Hepatocyte (in vitro differentiated cells): ENCODE results near the gene DSE. TPM values are rescaled to one million over a fixed set of nuclear protein-coding genes. Genes with fewer than 3 reads are reported as not detected.

Experiments
- DNase-seq: peaks from one replicate; pipeline ENCODE4 v3.0.0-alpha.2; 2016; ENCODE audit warnings: low spot score
- H2AFZ ChIP-seq: fragments of 200-600 bp; sonication (generic); 2 replicates; pipeline ENCODE4 v1.6.0; 2016; ENCODE audit warnings: antibody characterized with exemption, mild to moderate bottlenecking
- H3K27ac ChIP-seq: fragments of 200-600 bp; sonication (generic); 2 replicates; pipeline ENCODE4 v1.5.1; 2016; ENCODE audit warnings: mild to moderate bottlenecking
- H3K27me3 ChIP-seq: fragments of 200-600 bp; sonication (generic); 2 replicates; pipeline ENCODE4 v1.6.1; 2016
- H3K36me3 ChIP-seq: fragments of 200-600 bp; sonication (generic); replicated peaks from 2 replicates; pipeline ENCODE4 v1.5.1; 2016; ENCODE audit warnings: low read depth; ENCODE audit not compliant: insufficient read depth
- H3K4me1 ChIP-seq: fragments of 200-600 bp; sonication (generic); 2 replicates; pipeline ENCODE4 v1.5.1; 2016; ENCODE audit warnings: mild to moderate bottlenecking, moderate library complexity; ENCODE audit not compliant: insufficient read depth
- H3K4me2 ChIP-seq: fragments of 200-600 bp; sonication (generic); 2 replicates; pipeline ENCODE4 v1.6.0; 2016
- H3K4me3 ChIP-seq: fragments of 200-600 bp; sonication (generic); 2 replicates; pipeline ENCODE4 v1.5.1; 2016; ENCODE audit warnings: mild to moderate bottlenecking
- H3K79me2 ChIP-seq: fragments of 200-600 bp; sonication (generic); 2 replicates; pipeline ENCODE4 v1.6.0; 2017; ENCODE audit warnings: mild to moderate bottlenecking
- H3K9me2 ChIP-seq: fragments of 200-600 bp; sonication (generic); replicated peaks from 2 replicates; pipeline ENCODE4 v1.6.0; 2017; ENCODE audit warnings: mild to moderate bottlenecking; ENCODE audit not compliant: insufficient read depth
- H3K9me3 ChIP-seq: fragments of 200-600 bp; sonication (generic); 2 replicates; pipeline ENCODE4 v1.5.1; 2016; ENCODE audit warnings: low read depth, mild to moderate bottlenecking
- H4K20me1 ChIP-seq: fragments of 200-600 bp; sonication (generic); 2 replicates; pipeline ENCODE4 v1.6.0; 2016; ENCODE audit warnings: mild to moderate bottlenecking; ENCODE audit not compliant: insufficient read depth, poor library complexity, severe bottlenecking
- CTCF ChIP-seq: fragments of 200-600 bp; sonication (generic); IDR thresholded peaks from 2 replicates; pipeline ENCODE4 v1.5.1; 2016; ENCODE audit warnings: antibody characterized with exemption, mild to moderate bottlenecking; ENCODE audit not compliant: poor library complexity
- EZH2 ChIP-seq: fragments of 200-600 bp; sonication (generic); IDR thresholded peaks from 2 replicates; pipeline ENCODE4 v1.6.1; 2016; ENCODE audit warnings: antibody characterized with exemption, mild to moderate bottlenecking, borderline replicate concordance
- EZH2phosphoT487 ChIP-seq: fragments of 200-600 bp; sonication (generic); IDR thresholded peaks from one replicate; pipeline ENCODE4 v1.6.1; 2018; ENCODE audit warnings: antibody characterized with exemption, mild to moderate bottlenecking, low read depth, moderate library complexity; ENCODE audit not compliant: unreplicated experiment, severe bottlenecking
- WGBS: methylation state at CpG from one replicate; pipeline ENCODE4 v1.1.6; 2016; ENCODE audit warnings: low lambda C conversion rate; ENCODE audit errors: missing lambda C conversion rate; 5-methylcytosine and 5-hydroxymethylcytosine counted together
- polyA plus RNA-seq: library from polyadenylated mRNA; unstranded; fragments of >200 nt; fragmentation: Nextera tagmentation; extraction: Ambion mirVana; gene quantifications from 2 replicates; pipeline ENCODE4 v1.2.1, GENCODE V29; 2016
- total RNA-seq: library from RNA; depleted of rRNA; stranded (reverse); fragments of >200 nt; gene quantifications from 2 replicates; pipeline ENCODE4 v1.2.3, GENCODE V29; 2014

The DSE gene
- total and polyA plus RNA-seq, 2 experiments from 2014 or later = 19.9 to 45.0 TPM

- DNase-seq = no peak
- Histone ChIP-seq H3K36me3 (no peaks in the 10 kb centered on the region), H3K4me1 (peaks cover 4% of the 10 kb centered on the region), H3K4me2 (no peak overlapping the region), H2AFZ (no peak overlapping the region), H3K27me3 (no peaks in the 10 kb centered on the region), H3K9me2 (no peaks in the 10 kb centered on the region), H3K4me3 (no peak overlapping the region), H3K79me2 (no peaks in the 10 kb centered on the region), H3K9me3 (no peaks in the 10 kb centered on the region), H4K20me1 (no peaks in the 10 kb centered on the region), H3K27ac (no peak overlapping the region)
- 92% methylated on average over 1 of the region's 1 CpG for WGBS
- TF ChIP-seq EZH2 = no peak
- no peak for TF ChIP-seq EZH2phosphoT487
- no peak for TF ChIP-seq CTCF
Observed at GRCh38 chr6:116471531-116471930, 100.8 kb downstream of the DSE start.

- no peaks in the 10 kb centered on the region for H3K36me3 ChIP-seq
- no peaks in the 10 kb centered on the region for H3K79me2 ChIP-seq
- 56% methylated on average over 3 of the region's 3 CpGs for WGBS
- no peak for DNase-seq
- peaks cover 4% of the 10 kb centered on the region for H3K4me1 ChIP-seq
- no peak overlapping the region for H3K4me2 ChIP-seq
- TF ChIP-seq CTCF = no peak
- TF ChIP-seq EZH2phosphoT487 = no peak
- no peaks in the 10 kb centered on the region for H3K27me3 ChIP-seq
- H3K27ac ChIP-seq = no peak overlapping the region
- no peak overlapping the region for H2AFZ ChIP-seq
- H3K9me2 ChIP-seq = no peaks in the 10 kb centered on the region
- no peak overlapping the region for H3K4me3 ChIP-seq
- no peaks in the 10 kb centered on the region for H4K20me1 ChIP-seq
- H3K9me3 ChIP-seq = no peaks in the 10 kb centered on the region
Observed at GRCh38 chr6:116472706-116473105, 102.0 kb downstream of the DSE start.

DNA sequence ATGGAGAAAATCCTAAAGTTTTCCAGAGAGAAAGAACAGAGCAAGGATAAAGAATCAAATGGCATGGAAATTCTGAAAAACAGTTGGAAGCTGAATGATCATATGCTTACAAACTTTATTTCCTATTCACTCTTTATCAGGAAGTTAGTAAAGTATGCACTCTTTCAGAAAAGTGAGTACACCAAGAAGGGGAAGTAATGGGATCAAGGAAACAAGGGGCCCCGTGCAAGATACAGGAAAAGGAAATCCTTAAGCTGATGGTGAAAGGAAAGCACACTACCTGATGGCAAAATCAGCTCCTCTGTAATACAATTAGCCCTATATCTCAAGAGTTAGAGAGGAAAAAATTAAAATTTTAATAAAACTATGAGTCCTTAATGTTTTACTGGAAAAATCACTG, 104.4 kb downstream of the DSE start:
- peaks cover 4% of the 10 kb centered on the region for H3K4me1 ChIP-seq
- no peaks in the 10 kb centered on the region for H3K36me3 ChIP-seq
- no peak overlapping the region for H3K27ac ChIP-seq
- no peaks in the 10 kb centered on the region for H3K9me2 ChIP-seq
- no peaks in the 10 kb centered on the region for H3K9me3 ChIP-seq
- 81% methylated on average over 1 of the region's 1 CpG for WGBS
- no peak overlapping the region for H3K4me3 ChIP-seq
- no peaks in the 10 kb centered on the region for H4K20me1 ChIP-seq
- DNase-seq = no peak
- H3K4me2 ChIP-seq = no peak overlapping the region
- H3K79me2 ChIP-seq = no peaks in the 10 kb centered on the region
- no peak for TF ChIP-seq CTCF
- TF ChIP-seq EZH2phosphoT487 = no peak
- TF ChIP-seq EZH2 = no peak
- no peak overlapping the region for H2AFZ ChIP-seq
- H3K27me3 ChIP-seq = no peaks in the 10 kb centered on the region

DNA sequence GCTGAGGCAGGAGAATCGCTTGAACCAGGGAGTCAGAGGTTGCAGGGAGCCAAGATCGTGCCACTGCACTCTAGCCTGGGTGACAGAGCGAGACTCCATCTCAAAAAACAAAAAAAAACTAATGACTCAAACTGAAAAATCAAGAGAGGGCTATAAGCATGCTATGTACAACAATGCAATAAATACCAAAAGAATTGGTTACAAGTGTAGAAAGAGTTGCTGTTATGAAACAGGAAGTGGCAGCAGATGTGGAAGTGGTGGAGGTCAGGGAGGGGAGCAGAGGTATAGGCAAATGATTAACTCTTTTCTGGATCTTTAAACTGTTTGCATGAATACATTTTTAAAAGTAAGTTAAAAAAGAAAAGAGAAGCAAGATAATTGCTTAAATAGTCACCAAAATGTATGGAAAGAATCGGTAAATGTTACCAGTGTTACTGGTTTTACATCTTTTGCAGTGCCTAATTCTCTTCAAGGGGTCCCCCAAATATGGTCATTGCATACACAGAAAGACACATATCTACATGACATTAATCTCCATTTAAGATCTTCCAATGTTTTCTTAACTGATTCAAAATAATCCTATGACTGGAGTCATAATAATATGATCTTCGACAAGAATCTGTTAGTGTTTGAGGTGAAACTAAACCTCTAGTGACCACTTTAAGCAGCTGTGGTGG, 105.4 kb downstream of the DSE start:
- Histone ChIP-seq H3K9me2 (no peaks in the 10 kb centered on the region), H3K9me3 (no peaks in the 10 kb centered on the region), H3K27me3 (no peaks in the 10 kb centered on the region), H3K36me3 (no peaks in the 10 kb centered on the region), H3K4me2 (no peak overlapping the region), H4K20me1 (no peaks in the 10 kb centered on the region), H3K79me2 (no peaks in the 10 kb centered on the region), H2AFZ (no peak overlapping the region), H3K4me3 (no peak overlapping the region), H3K27ac (no peak overlapping the region), H3K4me1 (peaks cover 4% of the 10 kb centered on the region)
- DNase-seq = no peak
- WGBS = 91% methylated on average over 5 of the region's 5 CpGs
- TF ChIP-seq EZH2 (no peak), CTCF (no peak), EZH2phosphoT487 (no peak)
